ENCODE results near the gene IL34.
A peak's percentile ranks its signal among the peaks of the same experiment; 100 is the strongest.

Gene IL34

DNA sequence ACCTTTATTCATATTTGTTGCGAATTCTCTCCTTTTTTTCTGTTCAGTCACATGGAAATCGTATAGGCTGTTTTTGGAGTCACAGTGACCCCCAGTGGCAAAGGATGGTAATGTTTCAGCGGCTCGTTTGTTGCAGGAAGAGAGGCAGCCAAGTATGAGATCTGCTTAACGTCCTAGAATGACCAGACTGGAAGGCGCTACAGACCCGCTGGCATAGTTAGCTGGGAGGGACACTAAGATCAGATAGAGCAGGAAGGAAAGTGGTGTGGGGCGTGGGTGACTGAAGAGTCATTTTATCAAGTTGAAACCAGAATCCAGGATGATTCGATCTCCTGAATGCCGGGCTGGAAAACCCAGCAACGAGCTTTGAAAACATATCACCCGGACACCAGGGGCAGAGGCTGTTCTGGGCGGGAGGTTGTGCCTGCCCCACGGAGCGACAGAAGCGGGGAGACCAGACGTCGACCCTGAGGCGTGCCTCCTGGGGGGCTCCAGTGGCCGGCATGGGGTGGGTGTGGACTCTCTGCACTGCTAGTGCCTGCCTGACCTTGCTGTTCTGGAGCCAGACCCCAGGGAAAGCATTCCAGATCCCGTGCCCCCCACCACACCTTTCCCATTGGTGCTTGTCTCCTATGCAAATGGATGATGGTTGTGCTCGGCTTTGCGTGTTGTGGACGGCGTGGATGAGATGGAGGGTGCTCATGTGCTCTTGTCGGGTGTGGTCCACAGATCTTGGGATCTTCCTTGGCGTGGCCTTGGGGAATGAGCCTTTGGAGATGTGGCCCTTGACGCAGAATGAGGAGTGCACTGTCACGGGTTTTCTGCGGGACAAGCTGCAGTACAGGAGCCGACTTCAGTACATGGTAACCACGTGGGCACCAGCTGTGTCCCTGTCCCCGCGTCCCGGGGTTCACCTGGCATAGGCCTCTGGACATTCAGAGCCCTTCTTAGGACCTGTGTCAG lies 7.7 kb downstream of the IL34 start:
- peak overlapping the region; percentile 73 for H2AFZ ChIP-seq (ENCODE audit: low read depth, low read length, severe bottlenecking)
- TF ChIP-seq EZH2phosphoT487 (conservative IDR thresholded peaks at IDR 0.05; ENCODE audit: low read length): no peak
- TF ChIP-seq, protein P1, sequence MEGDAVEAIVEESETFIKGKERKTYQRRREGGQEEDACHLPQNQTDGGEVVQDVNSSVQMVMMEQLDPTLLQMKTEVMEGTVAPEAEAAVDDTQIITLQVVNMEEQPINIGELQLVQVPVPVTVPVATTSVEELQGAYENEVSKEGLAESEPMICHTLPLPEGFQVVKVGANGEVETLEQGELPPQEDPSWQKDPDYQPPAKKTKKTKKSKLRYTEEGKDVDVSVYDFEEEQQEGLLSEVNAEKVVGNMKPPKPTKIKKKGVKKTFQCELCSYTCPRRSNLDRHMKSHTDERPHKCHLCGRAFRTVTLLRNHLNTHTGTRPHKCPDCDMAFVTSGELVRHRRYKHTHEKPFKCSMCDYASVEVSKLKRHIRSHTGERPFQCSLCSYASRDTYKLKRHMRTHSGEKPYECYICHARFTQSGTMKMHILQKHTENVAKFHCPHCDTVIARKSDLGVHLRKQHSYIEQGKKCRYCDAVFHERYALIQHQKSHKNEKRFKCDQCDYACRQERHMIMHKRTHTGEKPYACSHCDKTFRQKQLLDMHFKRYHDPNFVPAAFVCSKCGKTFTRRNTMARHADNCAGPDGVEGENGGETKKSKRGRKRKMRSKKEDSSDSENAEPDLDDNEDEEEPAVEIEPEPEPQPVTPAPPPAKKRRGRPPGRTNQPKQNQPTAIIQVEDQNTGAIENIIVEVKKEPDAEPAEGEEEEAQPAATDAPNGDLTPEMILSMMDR (IDR thresholded peaks at IDR 0.05; ENCODE audit: insufficient read depth, low read length, poor library complexity, severe bottlenecking): peak; percentile 82
- H3K4me3 ChIP-seq (ENCODE audit: insufficient read depth, low read length, poor library complexity, severe bottlenecking): no peak overlapping the region
- H3K4me2 ChIP-seq (ENCODE audit: low read depth, low read length, poor library complexity, severe bottlenecking): peak overlapping the region; percentile 32
- no peaks in the 10 kb centered on the region for H3K9me2 ChIP-seq (replicated peaks; ENCODE audit: insufficient read depth, low read length)
- no peaks in the 10 kb centered on the region for H3K27me3 ChIP-seq (ENCODE audit: low read length)
- H3K79me2 ChIP-seq (ENCODE audit: insufficient read depth, low read length): no peaks in the 10 kb centered on the region
- H3K27ac ChIP-seq (ENCODE audit: low read depth, low read length): no peak overlapping the region
- no peaks in the 10 kb centered on the region for H4K20me1 ChIP-seq (ENCODE audit: low read depth, low read length)
- no peaks in the 10 kb centered on the region for H3F3A ChIP-seq (ENCODE audit: insufficient read depth)
- H3K9ac ChIP-seq (ENCODE audit: low read length): no peak overlapping the region
- H3K36me3 ChIP-seq (ENCODE audit: low read length): no peaks in the 10 kb centered on the region
- H3K9me3 ChIP-seq (ENCODE audit: insufficient read depth, low read length): no peaks in the 10 kb centered on the region

DNA sequence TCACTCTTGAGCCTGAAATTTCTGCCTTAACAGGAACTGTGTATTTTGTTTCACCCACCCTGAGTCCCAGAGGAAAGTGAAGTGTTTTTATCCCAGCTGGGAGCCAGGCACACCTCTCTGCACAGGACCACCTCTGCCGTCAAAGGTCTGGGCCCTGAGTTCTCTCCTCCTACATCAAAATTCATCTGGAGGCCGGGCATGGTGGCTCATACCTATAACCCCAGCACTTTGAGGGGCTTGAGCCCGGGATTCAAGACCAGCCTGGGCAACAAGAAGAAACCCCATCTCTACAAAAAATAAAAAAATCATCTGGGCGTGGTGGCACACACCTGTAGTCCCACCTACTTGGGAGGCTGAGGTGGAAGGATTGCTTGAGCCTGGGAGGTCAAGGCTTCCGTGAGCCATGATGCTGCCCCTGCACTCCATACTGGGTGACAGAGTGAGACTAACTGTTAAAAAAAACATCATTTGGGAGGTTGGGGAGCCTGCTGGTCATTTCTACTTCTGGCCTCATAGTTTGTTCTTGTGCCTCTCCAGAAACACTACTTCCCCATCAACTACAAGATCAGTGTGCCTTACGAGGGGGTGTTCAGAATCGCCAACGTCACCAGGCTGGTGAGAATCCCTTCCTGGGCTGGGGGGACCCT lies 9.8 kb downstream of the IL34 start:
- H4K20me1 ChIP-seq (ENCODE audit: low read depth, low read length): no peaks in the 10 kb centered on the region
- TF ChIP-seq EZH2phosphoT487 (conservative IDR thresholded peaks at IDR 0.05; ENCODE audit: low read length): no peak
- TF ChIP-seq, protein P1 (IDR thresholded peaks at IDR 0.05; ENCODE audit: insufficient read depth, low read length, poor library complexity, severe bottlenecking): no peak
- no peak overlapping the region for H3K4me3 ChIP-seq (ENCODE audit: insufficient read depth, low read length, poor library complexity, severe bottlenecking)
- no peaks in the 10 kb centered on the region for H3F3A ChIP-seq (ENCODE audit: insufficient read depth)
- no peaks in the 10 kb centered on the region for H3K36me3 ChIP-seq (ENCODE audit: low read length)
- H3K4me2 ChIP-seq (ENCODE audit: low read depth, low read length, poor library complexity, severe bottlenecking): no peak overlapping the region
- H3K9me2 ChIP-seq (replicated peaks; ENCODE audit: insufficient read depth, low read length): no peaks in the 10 kb centered on the region
- no peak overlapping the region for H3K9ac ChIP-seq (ENCODE audit: low read length)
- no peaks in the 10 kb centered on the region for H3K27me3 ChIP-seq (ENCODE audit: low read length)
- H3K27ac ChIP-seq (ENCODE audit: low read depth, low read length): no peak overlapping the region
- H3K79me2 ChIP-seq (ENCODE audit: insufficient read depth, low read length): no peaks in the 10 kb centered on the region
- no peaks in the 10 kb centered on the region for H3K9me3 ChIP-seq (ENCODE audit: insufficient read depth, low read length)
- no peak overlapping the region for H2AFZ ChIP-seq (ENCODE audit: low read depth, low read length, severe bottlenecking)

DNA sequence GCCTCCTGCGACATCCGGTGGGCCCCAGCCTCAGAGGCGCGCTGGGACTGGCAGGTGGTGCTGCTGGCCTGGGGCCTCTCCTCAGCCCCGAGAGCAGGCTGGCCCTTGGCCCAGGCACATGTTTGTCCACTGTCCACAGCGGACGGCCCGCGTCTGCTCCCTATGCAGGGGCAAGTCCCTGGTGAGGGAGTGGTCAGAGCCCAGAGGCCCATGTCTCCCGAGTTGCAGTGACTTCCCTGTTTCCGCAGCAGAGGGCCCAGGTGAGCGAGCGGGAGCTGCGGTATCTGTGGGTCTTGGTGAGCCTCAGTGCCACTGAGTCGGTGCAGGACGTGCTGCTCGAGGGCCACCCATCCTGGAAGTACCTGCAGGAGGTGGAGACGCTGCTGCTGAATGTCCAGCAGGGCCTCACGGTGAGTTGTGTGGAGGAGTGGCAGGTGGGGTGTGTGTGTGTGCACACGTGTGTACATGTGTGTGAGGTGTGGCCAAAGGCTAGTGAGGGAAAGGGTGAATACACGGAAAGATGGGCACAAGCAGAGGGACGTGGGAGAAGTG lies 10.4 kb downstream of the IL34 start:
- Histone ChIP-seq H3K4me2 (ENCODE audit: low read depth, low read length, poor library complexity, severe bottlenecking) (no peak overlapping the region), H3K27me3 (ENCODE audit: low read length) (no peaks in the 10 kb centered on the region), H3K4me3 (ENCODE audit: insufficient read depth, low read length, poor library complexity, severe bottlenecking) (no peak overlapping the region), H3K9me3 (ENCODE audit: insufficient read depth, low read length) (no peaks in the 10 kb centered on the region), H3K9ac (ENCODE audit: low read length) (no peak overlapping the region), H2AFZ (ENCODE audit: low read depth, low read length, severe bottlenecking) (no peak overlapping the region), H3K79me2 (ENCODE audit: insufficient read depth, low read length) (no peaks in the 10 kb centered on the region), H3K36me3 (ENCODE audit: low read length) (no peaks in the 10 kb centered on the region), H3F3A (ENCODE audit: insufficient read depth) (no peaks in the 10 kb centered on the region), H3K9me2 (replicated peaks; ENCODE audit: insufficient read depth, low read length) (no peaks in the 10 kb centered on the region), H3K27ac (ENCODE audit: low read depth, low read length) (no peak overlapping the region), H4K20me1 (ENCODE audit: low read depth, low read length) (no peaks in the 10 kb centered on the region)
- no peak for TF ChIP-seq EZH2phosphoT487 (conservative IDR thresholded peaks at IDR 0.05; ENCODE audit: low read length)
- TF ChIP-seq, protein P1 (IDR thresholded peaks at IDR 0.05; ENCODE audit: insufficient read depth, low read length, poor library complexity, severe bottlenecking): no peak

Data from SU-DHL-6 (cell line).